GM12878 (cell line): ENCODE measurements around the gene ANP32A.
"Not testable (repeated sequence)": the region's sequence is repeated elsewhere in the genome, so short reads cannot be mapped to it uniquely, and the experiment has no call there.

Experiments
- CHD4 ChIP-seq: fragments of 200-600 bp; sonication (generic); IDR thresholded peaks from 2 replicates; pipeline ENCODE4 v1.6.1; 2016; ENCODE audit warnings: mild to moderate bottlenecking
- EP300 ChIP-seq, 2 experiments: fragments of 150-350 bp in 1 of 2; IDR thresholded peaks; 2 replicates each; pipeline ENCODE4 v1.6.1; 2011 to 2012; ENCODE audit warnings: low read depth in 2 of 2, low read length in 2 of 2, borderline replicate concordance in 1 of 2, improper control_type of control experiment in 1 of 2, inconsistent platforms in 1 of 2; ENCODE audit not compliant: control insufficient read depth in 1 of 2
- MYC ChIP-seq: IDR thresholded peaks from 2 replicates; pipeline ENCODE4 v1.6.1; 2011; ENCODE audit warnings: mild to moderate bottlenecking, low read length, moderate library complexity, inconsistent platforms; ENCODE audit not compliant: insufficient read depth, insufficient replicate concordance, insufficient read length, severe bottlenecking
- NBN ChIP-seq: fragments of 450-650 bp; IDR thresholded peaks from 2 replicates; pipeline ENCODE4 v1.6.1; 2016
- POLR2A ChIP-seq: IDR thresholded peaks from 2 replicates; pipeline ENCODE4 v1.6.1; 2011; ENCODE audit warnings: low read depth, mild to moderate bottlenecking, low read length
- RELA ChIP-seq: fragments of 450-650 bp; IDR thresholded peaks from 2 replicates; pipeline ENCODE4 v1.8.0; 2014; ENCODE audit warnings: borderline replicate concordance; ENCODE audit not compliant: partially characterized antibody
- SUZ12 ChIP-seq: fragments of 200-600 bp; sonication (generic); IDR thresholded peaks from one replicate; pipeline ENCODE4 v1.6.1; 2018; ENCODE audit warnings: antibody characterized with exemption, mild to moderate bottlenecking; ENCODE audit not compliant: unreplicated experiment
- TCF12 ChIP-seq: IDR thresholded peaks from 2 replicates; pipeline ENCODE4 v1.6.1; 2011; ENCODE audit warnings: low read depth, mild to moderate bottlenecking, low read length
- TF ChIP-seq, protein P1 (sequence below), 3 experiments: IDR thresholded peaks in 2 of 3; conservative IDR thresholded peaks in 1 of 3; 2 replicates each; pipeline ENCODE4 v1.5.1; 2011; ENCODE audit warnings: low read depth in 3 of 3, low read length in 3 of 3, mild to moderate bottlenecking in 3 of 3, control low read depth in 2 of 3, moderate library complexity in 2 of 3, inconsistent platforms in 1 of 3, mixed read lengths in 1 of 3; ENCODE audit not compliant: control insufficient read depth in 2 of 3, insufficient read depth in 1 of 3; ENCODE audit errors: extremely low read depth in 1 of 3
- TF ChIP-seq, protein P2 (sequence below): IDR thresholded peaks from 2 replicates; pipeline ENCODE4 v1.6.1; 2011; ENCODE audit warnings: low read depth, low read length, improper control_type of control experiment, borderline replicate concordance

DNA sequence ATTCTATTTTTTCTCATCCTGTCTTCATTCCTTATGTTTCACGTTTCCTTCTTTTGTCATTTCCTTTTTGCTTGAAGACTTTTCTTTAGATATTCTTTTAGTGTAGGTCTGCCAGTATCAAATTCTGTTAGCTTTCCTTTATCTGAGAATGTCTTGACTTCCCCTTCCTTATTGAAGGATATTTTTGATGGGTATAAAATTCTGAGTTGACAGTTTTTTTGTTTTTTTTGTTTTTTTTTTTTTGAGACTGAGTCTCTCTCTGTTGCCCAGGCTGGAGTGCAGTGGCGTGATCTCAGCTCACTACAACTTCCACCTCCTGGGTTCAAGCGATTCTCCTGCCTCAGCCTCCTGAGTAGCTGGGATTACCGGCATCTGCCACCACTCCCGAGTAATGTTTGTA, 36.7 kb upstream of the ANP32A start:
- TF ChIP-seq POLR2A; CHD4; RELA; MYC; TCF12; NBN; SUZ12; EP300 (IDR thresholded peaks at IDR 0.05; ENCODE audit: borderline replicate concordance in 1 of 2, control insufficient read depth in 1 of 2, low read depth in 2 of 2, low read length in 2 of 2): not testable (repeated sequence)
- TF ChIP-seq, protein P1, sequence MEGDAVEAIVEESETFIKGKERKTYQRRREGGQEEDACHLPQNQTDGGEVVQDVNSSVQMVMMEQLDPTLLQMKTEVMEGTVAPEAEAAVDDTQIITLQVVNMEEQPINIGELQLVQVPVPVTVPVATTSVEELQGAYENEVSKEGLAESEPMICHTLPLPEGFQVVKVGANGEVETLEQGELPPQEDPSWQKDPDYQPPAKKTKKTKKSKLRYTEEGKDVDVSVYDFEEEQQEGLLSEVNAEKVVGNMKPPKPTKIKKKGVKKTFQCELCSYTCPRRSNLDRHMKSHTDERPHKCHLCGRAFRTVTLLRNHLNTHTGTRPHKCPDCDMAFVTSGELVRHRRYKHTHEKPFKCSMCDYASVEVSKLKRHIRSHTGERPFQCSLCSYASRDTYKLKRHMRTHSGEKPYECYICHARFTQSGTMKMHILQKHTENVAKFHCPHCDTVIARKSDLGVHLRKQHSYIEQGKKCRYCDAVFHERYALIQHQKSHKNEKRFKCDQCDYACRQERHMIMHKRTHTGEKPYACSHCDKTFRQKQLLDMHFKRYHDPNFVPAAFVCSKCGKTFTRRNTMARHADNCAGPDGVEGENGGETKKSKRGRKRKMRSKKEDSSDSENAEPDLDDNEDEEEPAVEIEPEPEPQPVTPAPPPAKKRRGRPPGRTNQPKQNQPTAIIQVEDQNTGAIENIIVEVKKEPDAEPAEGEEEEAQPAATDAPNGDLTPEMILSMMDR (IDR thresholded peaks at IDR 0.05 in 2 of 3, conservative IDR thresholded peaks at IDR 0.05 in 1 of 3; ENCODE audit: control insufficient read depth in 2 of 3, extremely low read depth in 1 of 3, insufficient read depth in 1 of 3, low read depth in 3 of 3, low read length in 3 of 3): not testable (repeated sequence)
- TF ChIP-seq, protein P2, sequence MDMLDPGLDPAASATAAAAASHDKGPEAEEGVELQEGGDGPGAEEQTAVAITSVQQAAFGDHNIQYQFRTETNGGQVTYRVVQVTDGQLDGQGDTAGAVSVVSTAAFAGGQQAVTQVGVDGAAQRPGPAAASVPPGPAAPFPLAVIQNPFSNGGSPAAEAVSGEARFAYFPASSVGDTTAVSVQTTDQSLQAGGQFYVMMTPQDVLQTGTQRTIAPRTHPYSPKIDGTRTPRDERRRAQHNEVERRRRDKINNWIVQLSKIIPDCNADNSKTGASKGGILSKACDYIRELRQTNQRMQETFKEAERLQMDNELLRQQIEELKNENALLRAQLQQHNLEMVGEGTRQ: not testable (repeated sequence)
